Embryonic facial prominence (tissue), 1 donor: ENCODE results near the gene ABCB11.
"Not testable (repeated sequence)": the region's sequence is repeated elsewhere in the genome, so short reads cannot be mapped to it uniquely, and the experiment has no call there.

Source experiments
- DNase-seq: peaks from one replicate; pipeline ENCODE4 v3.0.0-alpha.2; 2016; ENCODE audit errors: extremely low spot score

ABCB11 gene

GRCh38 chr2:168971261-168971660 lies 59.9 kb downstream of the ABCB11 start:
- no peak for DNase-seq

- DNase-seq: no peak
Measured at GRCh38 chr2:168970711-168971233, 60.4 kb downstream of the ABCB11 start.

- DNase-seq: no peak
Measured at GRCh38 chr2:168969865-168970264, 61.3 kb downstream of the ABCB11 start.

- DNase-seq: no peak
Measured at GRCh38 chr2:168968342-168968741, 62.8 kb downstream of the ABCB11 start.

- DNase-seq: no peak
Measured at GRCh38 chr2:168964251-168964807, 66.8 kb downstream of the ABCB11 start.

- DNase-seq: no peak
Measured at GRCh38 chr2:168962636-168963035, 68.5 kb downstream of the ABCB11 start.

- DNase-seq: peak; percentile 32
Measured at GRCh38 chr2:168961450-168962229, 69.5 kb downstream of the ABCB11 start.

GRCh38 chr2:168956392-168956791 lies 74.7 kb downstream of the ABCB11 start:
- no peak for DNase-seq

GRCh38 chr2:168955321-168955720 lies 75.8 kb downstream of the ABCB11 start:
- no peak for DNase-seq

- no peak for DNase-seq
Measured at GRCh38 chr2:168954256-168954655, 76.9 kb downstream of the ABCB11 start.

- no peak for DNase-seq
Measured at GRCh38 chr2:168952424-168952823, 78.7 kb downstream of the ABCB11 start.

- no peak for DNase-seq
Measured at GRCh38 chr2:168951871-168952270, 79.3 kb downstream of the ABCB11 start.

- no peak for DNase-seq
Measured at GRCh38 chr2:168949324-168949723, 81.8 kb downstream of the ABCB11 start.

GRCh38 chr2:168948621-168949212 lies 82.4 kb downstream of the ABCB11 start:
- no peak for DNase-seq

GRCh38 chr2:168945508-168945907 lies 85.6 kb downstream of the ABCB11 start:
- no peak for DNase-seq

- DNase-seq: no peak
Measured at GRCh38 chr2:168944065-168944464, 87.1 kb downstream of the ABCB11 start.

- no peak for DNase-seq
Measured at GRCh38 chr2:168941297-168941696, 89.8 kb downstream of the ABCB11 start.

- no peak for DNase-seq
Measured at GRCh38 chr2:168939918-168940317, 91.2 kb downstream of the ABCB11 start.

- no peak for DNase-seq
Measured at GRCh38 chr2:168939061-168939460, 92.1 kb downstream of the ABCB11 start.

GRCh38 chr2:168935810-168936581 lies 95.1 kb downstream of the ABCB11 start:
- no peak for DNase-seq

GRCh38 chr2:168934826-168935225 lies 96.3 kb downstream of the ABCB11 start:
- DNase-seq: no peak

GRCh38 chr2:168932174-168932573 lies 99.0 kb downstream of the ABCB11 start:
- DNase-seq: not testable (repeated sequence)
